Uterus (tissue), 4 donors: ENCODE data around the gene RPL41. TPM values are rescaled to one million over a fixed set of nuclear protein-coding genes. Genes with fewer than 3 reads are reported as not detected.

Source experiments
- DNase-seq, 2 donors: peaks; one replicate each; pipeline ENCODE4 v3.0.0-alpha.2; 2019 to 2020
- H3K27ac ChIP-seq, 2 donors: fragments of 200-600 bp; sonication (generic); 1 replicate in 1 of 2; 2 replicates in 1 of 2; pipeline ENCODE4 v1.5.1; 2016 to 2018
- H3K27me3 ChIP-seq, 2 donors: fragments of 200-600 bp; sonication (generic); one replicate each; pipeline ENCODE4 v1.5.1; 2018 to 2019; ENCODE audit warnings: control low read depth in 1 of 2
- H3K36me3 ChIP-seq, 2 donors: fragments of 200-600 bp; sonication (generic); one replicate each; pipeline ENCODE4 v1.5.1; 2019; ENCODE audit warnings: control low read depth in 1 of 2
- H3K4me1 ChIP-seq, 2 donors: fragments of 200-600 bp; sonication (generic); one replicate each; pipeline ENCODE4 v1.5.1; 2018 to 2019; ENCODE audit warnings: control low read depth in 1 of 2
- H3K4me3 ChIP-seq, 2 donors: fragments of 200-600 bp; sonication (generic); 1 replicate in 1 of 2; 2 replicates in 1 of 2; pipeline ENCODE4 v1.5.1; 2018 to 2019; ENCODE audit warnings: mild to moderate bottlenecking in 1 of 2
- H3K9me3 ChIP-seq, 2 donors: fragments of 200-600 bp; sonication (generic); one replicate each; pipeline ENCODE4 v1.5.1; 2019; ENCODE audit warnings: control low read depth in 1 of 2
- POLR2A ChIP-seq, 2 donors: fragments of 450-650 bp; IDR thresholded peaks; one replicate each; pipeline ENCODE4 v1.6.1; 2016; ENCODE audit warnings: antibody characterized with exemption in 2 of 2, mild to moderate bottlenecking in 1 of 2, moderate library complexity in 1 of 2
- intact Hi-C: fragments of 100-400 bp; cut with DNase I; formaldehyde crosslinking; loops from one replicate; pipeline ENCODE4 v1.15.1; 2023; ENCODE audit warnings: low total_unique reads
- total RNA-seq, 4 donors: library from RNA; depleted of rRNA in 3 of 4; stranded (reverse); fragments of >200 nt in 3 of 4; gene quantifications; one replicate each; pipeline versions ENCODE4 v1.1.0 to v1.2.4, GENCODE V29; 2014 to 2023
- TF ChIP-seq, protein P1 (sequence below), 4 experiments: fragments of 200-600 bp in 2 of 4; fragments of 450-650 bp in 2 of 4; sonication (generic) in 2 of 4; IDR thresholded peaks; one replicate each; pipeline ENCODE4 v1.5.1; 2016 to 2019; ENCODE audit warnings: antibody characterized with exemption in 4 of 4, mild to moderate bottlenecking in 2 of 4, moderate library complexity in 1 of 4
- donor health status: DM: yes; HTN: yes; CAD: no.

RPL41 gene
- total RNA-seq, 4 donors from 2014 or later = 1,022 to 4,789 (median 2,600) TPM

DNA sequence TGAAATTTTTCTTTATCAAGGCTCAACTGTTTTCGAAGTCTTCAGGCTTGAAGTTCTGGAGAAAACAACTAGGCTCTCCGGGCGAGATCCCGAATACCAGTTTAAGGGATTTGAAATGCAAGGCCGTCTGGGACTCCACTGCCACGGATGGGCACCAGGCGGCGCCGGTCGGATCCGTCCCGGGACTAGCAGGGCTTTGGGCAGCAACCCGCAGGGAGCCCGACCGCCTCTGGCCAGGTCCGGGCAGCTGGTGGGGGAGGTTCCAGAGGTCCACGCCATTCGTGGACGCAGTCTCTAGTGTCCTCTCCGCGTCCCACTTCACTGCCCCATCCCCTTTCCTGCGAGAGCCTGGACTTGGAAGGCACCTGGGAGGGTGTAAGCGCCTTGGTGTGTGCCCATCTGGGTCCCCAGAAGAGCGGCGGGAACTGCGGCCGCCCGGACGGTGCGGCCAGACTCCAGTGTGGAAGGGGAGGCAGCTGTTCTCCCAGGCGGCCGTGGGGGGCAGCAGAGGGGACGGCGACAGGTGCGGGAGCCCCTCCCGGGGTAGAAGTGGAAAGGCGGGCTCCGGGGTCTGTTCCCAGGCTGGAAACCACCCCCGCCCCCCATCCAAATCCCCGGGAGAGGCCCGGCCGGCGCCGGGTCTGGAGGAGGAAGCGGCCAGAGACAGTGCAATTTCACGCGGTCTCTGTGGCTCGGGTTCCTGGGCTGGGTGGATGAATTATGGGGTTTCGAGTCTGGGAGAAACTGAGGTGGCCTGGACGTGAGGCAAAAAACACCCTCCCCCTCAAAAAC, 37.3 kb upstream of the RPL41 start:
- no peaks in the 10 kb centered on the region for H3K27me3 ChIP-seq
- H3K4me3 ChIP-seq = peak overlapping the region; percentile 45 to 46
- TF ChIP-seq, protein P1, sequence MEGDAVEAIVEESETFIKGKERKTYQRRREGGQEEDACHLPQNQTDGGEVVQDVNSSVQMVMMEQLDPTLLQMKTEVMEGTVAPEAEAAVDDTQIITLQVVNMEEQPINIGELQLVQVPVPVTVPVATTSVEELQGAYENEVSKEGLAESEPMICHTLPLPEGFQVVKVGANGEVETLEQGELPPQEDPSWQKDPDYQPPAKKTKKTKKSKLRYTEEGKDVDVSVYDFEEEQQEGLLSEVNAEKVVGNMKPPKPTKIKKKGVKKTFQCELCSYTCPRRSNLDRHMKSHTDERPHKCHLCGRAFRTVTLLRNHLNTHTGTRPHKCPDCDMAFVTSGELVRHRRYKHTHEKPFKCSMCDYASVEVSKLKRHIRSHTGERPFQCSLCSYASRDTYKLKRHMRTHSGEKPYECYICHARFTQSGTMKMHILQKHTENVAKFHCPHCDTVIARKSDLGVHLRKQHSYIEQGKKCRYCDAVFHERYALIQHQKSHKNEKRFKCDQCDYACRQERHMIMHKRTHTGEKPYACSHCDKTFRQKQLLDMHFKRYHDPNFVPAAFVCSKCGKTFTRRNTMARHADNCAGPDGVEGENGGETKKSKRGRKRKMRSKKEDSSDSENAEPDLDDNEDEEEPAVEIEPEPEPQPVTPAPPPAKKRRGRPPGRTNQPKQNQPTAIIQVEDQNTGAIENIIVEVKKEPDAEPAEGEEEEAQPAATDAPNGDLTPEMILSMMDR (IDR thresholded peaks at IDR 0.05) = peak; percentile 66 to 79 (median 71)
- TF ChIP-seq POLR2A (IDR thresholded peaks at IDR 0.05) = no peak
- peaks cover 0 to 4% of the 10 kb centered on the region in 2 donors for H3K4me1 ChIP-seq
- no peaks in the 10 kb centered on the region for H3K36me3 ChIP-seq
- no peaks in the 10 kb centered on the region for H3K9me3 ChIP-seq
- peak overlapping the region; percentile 73 to 81 for H3K27ac ChIP-seq
- DNase-seq = peak; percentile 82 to 83
- intact Hi-C loops = no loop called here

DNA sequence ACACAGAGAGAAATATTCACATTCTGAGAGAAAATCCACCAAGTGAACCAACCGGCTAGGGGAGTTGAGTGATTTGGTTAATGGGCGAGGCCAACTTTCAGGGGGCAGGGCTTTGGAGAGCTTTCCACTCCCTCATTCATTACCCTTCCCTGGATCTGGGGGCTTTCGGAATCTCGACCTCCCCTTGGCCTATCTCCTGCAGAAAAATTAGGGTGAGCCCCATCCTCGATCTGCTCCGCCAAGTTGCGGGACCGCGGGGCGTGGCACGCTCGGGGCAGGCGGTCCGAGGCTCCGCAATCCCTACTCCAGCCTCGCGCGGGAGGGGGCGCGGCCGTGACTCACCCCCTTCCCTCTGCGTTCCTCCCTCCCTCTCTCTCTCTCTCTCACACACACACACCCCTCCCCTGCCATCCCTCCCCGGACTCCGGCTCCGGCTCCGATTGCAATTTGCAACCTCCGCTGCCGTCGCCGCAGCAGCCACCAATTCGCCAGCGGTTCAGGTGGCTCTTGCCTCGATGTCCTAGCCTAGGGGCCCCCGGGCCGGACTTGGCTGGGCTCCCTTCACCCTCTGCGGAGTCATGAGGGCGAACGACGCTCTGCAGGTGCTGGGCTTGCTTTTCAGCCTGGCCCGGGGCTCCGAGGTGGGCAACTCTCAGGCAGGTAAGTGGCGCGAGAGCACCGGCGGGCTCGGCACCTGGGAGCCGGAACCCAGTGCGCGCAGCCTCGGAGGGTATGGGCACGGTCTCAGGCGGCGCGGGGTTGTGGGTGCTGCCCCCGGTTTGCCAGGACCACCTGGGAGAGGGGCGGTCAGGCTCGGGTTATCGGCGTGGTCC, 36.5 kb upstream of the RPL41 start, which contains the start of gene ERBB3:
Gene ERBB3, plus strand, starts transcription at position 443 of the 833 bp plus-strand sequence. Its CDS starts 136 bp downstream, at position 579.
- Histone ChIP-seq H3K4me3 (peak within 1 kb of the TSS; percentile 45 to 46), H3K27me3 (no peaks in the 10 kb centered on the region), H3K36me3 (no peaks in the 10 kb centered on the region), H3K9me3 (no peaks in the 10 kb centered on the region), H3K4me1 (peaks cover 0 to 4% of the 10 kb centered on the region in 2 donors), H3K27ac (peak within 1 kb of the TSS; percentile 73 to 81)
- intact Hi-C loops = no loop called here
- peak; percentile 76 to 77 for DNase-seq
- TF ChIP-seq, protein P1 (IDR thresholded peaks at IDR 0.05) = peak in 1 of 4 experiments; percentile 47
- TF ChIP-seq POLR2A (IDR thresholded peaks at IDR 0.05) = peak in 1 of 2 donors; percentile 33

DNA sequence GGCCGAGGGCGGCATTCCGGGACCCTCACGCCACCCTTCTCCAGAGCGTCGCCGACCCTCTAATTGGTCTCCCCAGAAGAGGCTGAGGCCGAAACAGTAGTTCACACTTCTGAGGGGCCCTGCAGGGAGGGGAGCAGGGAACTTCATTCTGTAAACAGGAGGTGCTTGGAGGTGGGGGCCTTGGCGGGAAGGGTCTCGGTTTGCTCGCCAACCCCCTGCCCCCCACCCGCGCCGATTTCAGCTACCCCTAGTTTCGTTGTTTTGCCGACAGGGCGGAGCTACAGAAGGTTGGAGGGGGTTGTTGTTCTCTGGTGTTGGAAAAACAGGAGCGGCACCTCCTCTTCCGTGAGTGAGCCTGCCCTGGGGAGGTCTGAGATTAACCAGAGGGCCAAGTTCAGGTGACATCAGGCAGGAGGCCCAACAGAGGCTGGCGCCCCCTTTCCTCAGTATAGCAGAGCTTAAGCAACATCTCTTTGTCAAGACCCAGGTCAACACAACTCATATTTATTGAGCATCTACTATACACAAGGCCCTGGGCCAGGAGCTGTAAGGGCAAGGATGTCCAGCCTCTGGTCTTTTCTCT, 35.8 kb upstream of the RPL41 start:
- Histone ChIP-seq H3K9me3 (no peaks in the 10 kb centered on the region), H3K27ac (peak overlapping the region in 1 of 2 donors; percentile 49), H3K36me3 (no peaks in the 10 kb centered on the region), H3K27me3 (no peaks in the 10 kb centered on the region), H3K4me3 (peak overlapping the region; percentile 45 to 46), H3K4me1 (peaks cover 0 to 4% of the 10 kb centered on the region in 2 donors)
- no peak for TF ChIP-seq POLR2A (IDR thresholded peaks at IDR 0.05)
- TF ChIP-seq, protein P1 (IDR thresholded peaks at IDR 0.05) = no peak
- DNase-seq = no peak
- intact Hi-C loops = no loop called here

DNA sequence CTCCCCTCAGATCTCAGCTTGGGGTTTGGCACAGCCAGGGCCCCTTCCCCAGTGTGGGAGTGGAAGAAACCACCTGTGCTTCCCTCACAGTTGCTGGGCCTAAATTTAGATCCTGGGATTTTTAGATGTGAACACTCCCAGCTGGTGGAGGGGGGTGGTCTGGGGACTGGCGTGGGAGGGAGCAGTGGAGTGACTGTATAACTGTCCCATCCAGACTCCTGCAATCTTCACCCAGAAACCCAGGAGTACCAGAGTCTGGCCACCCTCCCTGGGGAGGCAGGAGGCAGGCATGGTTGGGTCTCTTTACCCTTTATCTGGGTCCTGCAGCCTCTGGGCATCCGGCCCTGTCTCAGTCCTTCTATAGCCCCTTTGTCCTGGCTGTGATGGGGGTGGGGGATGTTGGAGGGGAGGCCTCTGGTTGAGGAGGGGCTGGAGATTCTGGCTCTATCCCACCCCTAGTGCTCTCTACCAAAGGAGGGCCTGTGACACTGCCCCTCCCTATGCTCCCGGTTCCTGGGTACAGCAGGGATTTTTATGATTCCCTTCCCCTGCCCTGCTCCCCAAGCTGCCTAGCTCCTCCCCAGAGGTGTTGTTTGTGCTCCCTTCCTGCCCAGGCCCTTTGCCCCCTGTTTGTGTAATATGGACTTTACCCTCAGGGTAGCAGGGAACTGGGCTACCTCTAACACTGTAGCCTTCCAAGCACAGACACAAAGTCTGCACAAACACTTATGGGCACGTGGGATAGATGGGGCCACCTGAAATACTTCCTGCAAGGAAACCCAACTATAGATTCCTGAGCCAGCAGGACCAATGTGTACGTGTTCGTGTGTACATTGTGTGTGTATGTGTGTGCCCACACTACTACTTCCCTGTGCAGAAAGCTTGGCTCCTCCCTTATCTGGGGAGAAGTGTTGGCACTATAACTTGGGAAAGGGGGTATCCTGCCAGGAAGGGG, 34.8 kb upstream of the RPL41 start:
- Histone ChIP-seq H3K27ac (no peak overlapping the region), H3K36me3 (no peaks in the 10 kb centered on the region), H3K4me3 (no peak overlapping the region), H3K27me3 (no peaks in the 10 kb centered on the region), H3K4me1 (peaks cover 0 to 4% of the 10 kb centered on the region in 2 donors), H3K9me3 (no peaks in the 10 kb centered on the region)
- TF ChIP-seq, protein P1 (IDR thresholded peaks at IDR 0.05) = no peak
- TF ChIP-seq POLR2A (IDR thresholded peaks at IDR 0.05) = no peak
- intact Hi-C loops = no loop called here
- no peak for DNase-seq
